HL-60/S4 treated with phorbol 12-myristate 13-acetate at 8.2 ng/mL for 4 days and 3 days (cell line): Measurements from ENCODE around the gene SYTL3.
"Not testable (repeated sequence)": the region's sequence is repeated elsewhere in the genome, so short reads cannot be mapped to it uniquely, and the experiment has no call there.

Experiments used
- in situ Hi-C: fragments of 300-500 bp; cut with MboI; formaldehyde crosslinking; loops from 2 replicates; pipeline ENCODE4 v1.15.0; 2022; ENCODE audit warnings: low sequenced_read_pairs

SYTL3 gene

GRCh38 chr6:158686311-158686710, 36.5 kb downstream of the SYTL3 start:
- in situ Hi-C loops: loop anchor here (25.0 kb wide), 1 partner anchor 474 kb away; no protein-coding TSS in a partner anchor

- in situ Hi-C loops: loop anchor here (25.0 kb wide), 1 partner anchor 475 kb away; no protein-coding TSS in a partner anchor
These were observed 37.0 kb downstream of the SYTL3 start for GRCh38 chr6:158686791-158687381.

GRCh38 chr6:158687506-158687905, 37.7 kb downstream of the SYTL3 start:
- in situ Hi-C loops: loop anchor here (25.0 kb wide), 1 partner anchor 475 kb away; no protein-coding TSS in a partner anchor

- in situ Hi-C loops: loop anchor here (25.0 kb wide), 1 partner anchor 477 kb away; no protein-coding TSS in a partner anchor
These were observed 39.0 kb downstream of the SYTL3 start for GRCh38 chr6:158688860-158689259.

- in situ Hi-C loops: loop anchor here (10.0 to 25.0 kb wide), 2 partner anchors 280 to 483 kb away; no protein-coding TSS in a partner anchor
These were observed 45.1 kb downstream of the SYTL3 start for GRCh38 chr6:158694913-158695312.

- in situ Hi-C loops: loop anchor here (10.0 to 25.0 kb wide), 2 partner anchors 277 to 486 kb away; no protein-coding TSS in a partner anchor
These were observed 48.0 kb downstream of the SYTL3 start for GRCh38 chr6:158697811-158698210.

- in situ Hi-C loops: loop anchor here (10.0 to 25.0 kb wide), 2 partner anchors 276 to 487 kb away; no protein-coding TSS in a partner anchor
These were observed 49.1 kb downstream of the SYTL3 start for GRCh38 chr6:158698931-158699330.

- in situ Hi-C loops: not testable (repeated sequence)
These were observed 51.4 kb downstream of the SYTL3 start for GRCh38 chr6:158701268-158701667.

- in situ Hi-C loops: no loop called here
These were observed 53.4 kb downstream of the SYTL3 start for GRCh38 chr6:158703111-158703836.

- in situ Hi-C loops: no loop called here
These were observed 54.3 kb downstream of the SYTL3 start for GRCh38 chr6:158703837-158704822.

GRCh38 chr6:158705386-158706126, 55.7 kb downstream of the SYTL3 start:
- in situ Hi-C loops: no loop called here

GRCh38 chr6:158706369-158706982, 56.6 kb downstream of the SYTL3 start:
- in situ Hi-C loops: no loop called here

- in situ Hi-C loops: no loop called here
These were observed 57.4 kb downstream of the SYTL3 start for GRCh38 chr6:158707120-158707820.

GRCh38 chr6:158707821-158708195, 58.0 kb downstream of the SYTL3 start:
- in situ Hi-C loops: no loop called here

GRCh38 chr6:158708239-158708638, 58.4 kb downstream of the SYTL3 start:
- in situ Hi-C loops: no loop called here

- in situ Hi-C loops: no loop called here
These were observed 60.0 kb downstream of the SYTL3 start for GRCh38 chr6:158709809-158710208.

GRCh38 chr6:158711264-158711663, 61.4 kb downstream of the SYTL3 start:
- in situ Hi-C loops: no loop called here

GRCh38 chr6:158713469-158713868, 63.6 kb downstream of the SYTL3 start:
- in situ Hi-C loops: no loop called here

GRCh38 chr6:158714706-158715105, 64.9 kb downstream of the SYTL3 start:
- in situ Hi-C loops: no loop called here
